SK-N-SH treated with all-trans-retinoic acid at 6 μM for 48 hours (cell line): ENCODE data around the gene TLR9.

Experiments used
- ATAC-seq: fragments of 200-7000 bp; cut with Tn5 transposase; 3 replicates; pipeline ENCODE4 v1.9.1; 2020; ENCODE audit warnings: mild to moderate bottlenecking, moderate library complexity
- ARNTL ChIP-seq: fragments of 450-650 bp; formaldehyde crosslinking; IDR thresholded peaks from 2 replicates; pipeline ENCODE4 v1.5.0; 2020; ENCODE audit warnings: low read depth, mild to moderate bottlenecking, moderate library complexity, borderline replicate concordance
- BACH2 ChIP-seq: fragments of 250-450 bp; sonication (Bioruptor Pico); IDR thresholded peaks from 2 replicates; pipeline ENCODE4 v1.9.0; 2021; ENCODE audit warnings: mild to moderate bottlenecking, borderline replicate concordance
- CSDC2 ChIP-seq: fragments of 250-450 bp; sonication (Bioruptor Pico); IDR thresholded peaks from 2 replicates; pipeline ENCODE4 v1.5.0; 2020; ENCODE audit warnings: mild to moderate bottlenecking, moderate library complexity
- ESRRG ChIP-seq: fragments of 250-450 bp; sonication (Bioruptor Pico); IDR thresholded peaks from 2 replicates; pipeline ENCODE4 v1.6.1; 2021; ENCODE audit warnings: mild to moderate bottlenecking
- GLIS3 ChIP-seq: fragments of 250-450 bp; sonication (Bioruptor Pico); IDR thresholded peaks from 2 replicates; pipeline ENCODE4 v1.5.0; 2020; ENCODE audit warnings: mild to moderate bottlenecking, moderate library complexity
- ISL1 ChIP-seq: fragments of 250-450 bp; sonication (Bioruptor Pico); IDR thresholded peaks from 2 replicates; pipeline ENCODE4 v2.1.2; 2022; ENCODE audit warnings: mild to moderate bottlenecking, moderate library complexity
- OSR1 ChIP-seq: fragments of 250-450 bp; sonication (Bioruptor Pico); IDR thresholded peaks from 2 replicates; pipeline ENCODE4 v1.8.0; 2022; ENCODE audit warnings: moderate library complexity, mild to moderate bottlenecking, inconsistent platforms
- PPARA ChIP-seq: fragments of 250-450 bp; sonication (Bioruptor Pico); IDR thresholded peaks from 2 replicates; pipeline ENCODE4 v1.5.0; 2020; ENCODE audit warnings: mild to moderate bottlenecking, borderline replicate concordance
- RARB ChIP-seq: fragments of 250-450 bp; sonication (Bioruptor Pico); IDR thresholded peaks from 2 replicates; pipeline ENCODE4 v1.8.0; 2021; ENCODE audit warnings: mild to moderate bottlenecking, moderate library complexity
- SNAI2 ChIP-seq: fragments of 250-450 bp; sonication (Bioruptor Pico); IDR thresholded peaks from 2 replicates; pipeline ENCODE4 v1.5.0; 2020; ENCODE audit warnings: mild to moderate bottlenecking, moderate library complexity
- TCF4 ChIP-seq: fragments of 250-450 bp; sonication (Bioruptor Pico); IDR thresholded peaks from 2 replicates; pipeline ENCODE4 v1.8.0; 2021; ENCODE audit warnings: mild to moderate bottlenecking, moderate library complexity, borderline replicate concordance
- TOX ChIP-seq: fragments of 250-450 bp; sonication (Bioruptor Pico); IDR thresholded peaks from 2 replicates; pipeline ENCODE4 v1.8.0; 2021; ENCODE audit warnings: mild to moderate bottlenecking, moderate library complexity, borderline replicate concordance
- ZC3H10 ChIP-seq: fragments of 250-450 bp; sonication (Bioruptor Pico); IDR thresholded peaks from 2 replicates; pipeline ENCODE4 v1.5.1; 2021; ENCODE audit warnings: mild to moderate bottlenecking, moderate library complexity
- ZFP3 ChIP-seq: fragments of 250-450 bp; sonication (Bioruptor Pico); IDR thresholded peaks from 2 replicates; pipeline ENCODE4 v1.5.0; 2020; ENCODE audit warnings: mild to moderate bottlenecking, moderate library complexity
- ZFP30 ChIP-seq: fragments of 450-650 bp; formaldehyde crosslinking; IDR thresholded peaks from 2 replicates; pipeline ENCODE4 v1.5.0; 2022; ENCODE audit warnings: mild to moderate bottlenecking, moderate library complexity
- ZNF565 ChIP-seq: fragments of 450-650 bp; formaldehyde crosslinking; conservative IDR thresholded peaks from 2 replicates; pipeline ENCODE4 v1.5.0; 2020; ENCODE audit warnings: low read depth, mild to moderate bottlenecking, moderate library complexity
- ZNF70 ChIP-seq: fragments of 450-650 bp; formaldehyde crosslinking; IDR thresholded peaks from 2 replicates; pipeline ENCODE4 v1.5.0; 2020; ENCODE audit warnings: mild to moderate bottlenecking, moderate library complexity
- TF ChIP-seq, protein P1 (sequence below): fragments of 250-450 bp; sonication (Bioruptor Pico); IDR thresholded peaks from 2 replicates; pipeline ENCODE4 v1.5.0; 2020; ENCODE audit warnings: mild to moderate bottlenecking, moderate library complexity
- TF ChIP-seq, protein P2 (sequence below): fragments of 250-450 bp; sonication (Bioruptor Pico); IDR thresholded peaks from 2 replicates; pipeline ENCODE4 v1.5.1; 2020; ENCODE audit warnings: low read depth, mild to moderate bottlenecking, moderate library complexity
- TF ChIP-seq, protein P3 (sequence below): fragments of 250-450 bp; sonication (Bioruptor Pico); IDR thresholded peaks from 2 replicates; pipeline ENCODE4 v1.5.1; 2021; ENCODE audit warnings: mild to moderate bottlenecking, moderate library complexity
- TF ChIP-seq, protein P4 (sequence below): fragments of 250-450 bp; sonication (Bioruptor Pico); IDR thresholded peaks from 2 replicates; pipeline ENCODE4 v1.8.0; 2021; ENCODE audit warnings: low read depth, mild to moderate bottlenecking, moderate library complexity, borderline replicate concordance

Gene TLR9

DNA sequence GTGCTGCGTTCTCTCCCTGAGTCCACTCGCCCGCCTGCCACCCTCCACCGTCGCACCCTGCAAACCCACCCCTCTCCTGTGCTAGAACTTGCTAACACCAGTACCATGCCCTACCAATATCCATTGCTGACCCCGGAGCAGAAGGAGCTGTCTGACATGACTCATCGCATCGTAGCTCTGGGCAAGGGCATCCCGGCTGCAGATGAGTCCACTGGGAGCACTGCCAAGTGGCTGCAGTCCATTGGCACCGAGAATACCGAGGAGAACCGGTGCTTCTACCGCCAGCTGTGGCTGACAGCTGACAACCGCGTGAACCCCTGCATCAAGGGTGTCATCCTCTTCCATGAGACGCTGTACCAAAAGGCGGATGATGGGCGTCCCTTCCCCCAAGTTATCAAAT is 32.4 kb downstream of the TLR9 start:
- peak; percentile 99 for TF ChIP-seq ZFP3 (CRISPR knock-in tag)
- no peak for TF ChIP-seq ESRRG (CRISPR knock-in tag)
- TF ChIP-seq, protein P1, sequence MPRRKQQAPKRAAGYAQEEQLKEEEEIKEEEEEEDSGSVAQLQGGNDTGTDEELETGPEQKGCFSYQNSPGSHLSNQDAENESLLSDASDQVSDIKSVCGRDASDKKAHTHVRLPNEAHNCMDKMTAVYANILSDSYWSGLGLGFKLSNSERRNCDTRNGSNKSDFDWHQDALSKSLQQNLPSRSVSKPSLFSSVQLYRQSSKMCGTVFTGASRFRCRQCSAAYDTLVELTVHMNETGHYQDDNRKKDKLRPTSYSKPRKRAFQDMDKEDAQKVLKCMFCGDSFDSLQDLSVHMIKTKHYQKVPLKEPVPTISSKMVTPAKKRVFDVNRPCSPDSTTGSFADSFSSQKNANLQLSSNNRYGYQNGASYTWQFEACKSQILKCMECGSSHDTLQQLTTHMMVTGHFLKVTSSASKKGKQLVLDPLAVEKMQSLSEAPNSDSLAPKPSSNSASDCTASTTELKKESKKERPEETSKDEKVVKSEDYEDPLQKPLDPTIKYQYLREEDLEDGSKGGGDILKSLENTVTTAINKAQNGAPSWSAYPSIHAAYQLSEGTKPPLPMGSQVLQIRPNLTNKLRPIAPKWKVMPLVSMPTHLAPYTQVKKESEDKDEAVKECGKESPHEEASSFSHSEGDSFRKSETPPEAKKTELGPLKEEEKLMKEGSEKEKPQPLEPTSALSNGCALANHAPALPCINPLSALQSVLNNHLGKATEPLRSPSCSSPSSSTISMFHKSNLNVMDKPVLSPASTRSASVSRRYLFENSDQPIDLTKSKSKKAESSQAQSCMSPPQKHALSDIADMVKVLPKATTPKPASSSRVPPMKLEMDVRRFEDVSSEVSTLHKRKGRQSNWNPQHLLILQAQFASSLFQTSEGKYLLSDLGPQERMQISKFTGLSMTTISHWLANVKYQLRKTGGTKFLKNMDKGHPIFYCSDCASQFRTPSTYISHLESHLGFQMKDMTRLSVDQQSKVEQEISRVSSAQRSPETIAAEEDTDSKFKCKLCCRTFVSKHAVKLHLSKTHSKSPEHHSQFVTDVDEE (CRISPR knock-in tag), result no peak
- no peak for TF ChIP-seq SNAI2 (CRISPR knock-in tag)
- peak; percentile 45 for ATAC-seq

DNA sequence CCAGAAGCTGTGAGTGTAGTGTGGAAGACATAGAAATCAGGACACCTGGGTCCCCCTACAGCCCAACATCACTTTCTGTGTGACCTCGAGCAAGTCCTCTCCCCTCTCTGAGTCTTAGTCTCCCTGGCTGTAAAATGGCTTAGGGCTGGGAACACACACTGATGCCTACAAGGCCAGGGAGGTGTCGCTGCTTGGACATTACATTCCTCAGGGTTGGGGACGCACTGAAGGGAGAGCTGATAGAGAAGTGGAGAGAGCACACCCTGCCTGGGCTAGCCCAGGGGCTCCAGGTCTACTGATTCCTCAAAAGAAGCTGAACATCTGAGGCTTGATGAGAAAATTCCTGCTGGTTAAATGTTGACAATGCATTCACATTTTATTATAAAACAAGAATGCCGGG is 33.8 kb downstream of the TLR9 start:
- TF ChIP-seq GLIS3 (no peak), ZNF70 (CRISPR knock-in tag) (no peak), ISL1 (no peak)
- TF ChIP-seq, protein P1 (CRISPR knock-in tag), result no peak
- ATAC-seq, result no peak

DNA sequence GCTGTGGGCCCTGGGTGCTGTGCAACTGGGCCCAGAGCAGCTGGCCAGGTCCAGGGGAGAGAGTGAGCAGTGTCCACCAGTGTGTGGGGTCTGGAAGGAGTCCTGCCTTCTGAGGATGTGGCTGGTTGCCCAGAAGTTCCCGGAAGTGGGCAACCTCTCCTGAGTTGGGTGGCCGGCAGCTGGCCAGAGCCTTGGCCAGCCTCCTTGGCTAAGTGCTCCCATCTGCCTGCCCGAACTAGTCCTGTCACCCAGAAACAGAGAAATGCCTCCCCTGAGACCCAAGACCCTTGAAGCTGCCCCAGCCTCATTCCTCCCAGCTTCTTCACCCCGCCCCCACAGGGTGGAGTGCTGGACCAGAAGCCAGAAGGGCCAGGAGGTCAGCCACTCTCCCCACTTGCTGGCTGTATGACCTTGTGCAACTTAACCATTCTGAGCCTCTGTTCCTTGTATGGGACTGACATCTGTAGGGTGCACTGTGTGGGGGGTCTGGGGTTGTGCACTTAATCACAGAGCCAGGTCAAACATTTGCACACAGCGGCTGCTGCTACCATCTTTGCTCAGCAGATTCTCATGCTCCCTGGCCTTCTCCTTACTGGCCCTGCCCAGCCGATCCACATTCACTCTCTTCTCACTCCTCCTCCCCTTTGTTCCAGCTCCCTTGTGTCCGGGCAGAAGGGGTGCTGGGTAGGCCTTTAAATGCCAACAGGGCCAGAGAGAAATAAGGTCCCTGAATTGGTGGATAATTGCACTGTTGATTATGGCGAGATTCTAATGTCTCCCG is 35.0 kb downstream of the TLR9 start:
- peak; percentile 65 for ATAC-seq
- TF ChIP-seq ZNF70 (CRISPR knock-in tag) (no peak), ZNF565 (CRISPR knock-in tag) (no peak)

DNA sequence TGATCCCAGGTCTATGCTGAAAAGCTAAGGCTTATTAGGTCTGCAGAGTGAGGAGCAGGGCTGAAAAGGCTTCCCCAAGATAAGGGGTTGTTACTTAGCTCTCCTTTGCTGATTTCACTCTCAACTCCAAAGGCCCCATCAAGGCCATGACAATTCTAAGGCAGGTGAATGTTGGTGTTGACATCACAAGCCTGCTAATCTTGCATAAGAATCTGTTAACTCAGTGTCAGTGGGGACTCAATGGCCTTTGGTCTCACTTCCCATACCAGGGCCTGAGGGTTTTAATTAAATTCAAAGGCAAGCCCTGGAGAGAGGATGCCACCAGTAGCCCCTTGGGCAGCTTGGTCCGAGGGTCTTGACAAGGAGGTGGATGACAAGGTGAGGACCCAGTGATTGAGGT is 36.9 kb downstream of the TLR9 start:
- TF ChIP-seq, protein P1 (CRISPR knock-in tag), result no peak
- TF ChIP-seq ARNTL (no peak), TOX (CRISPR knock-in tag) (no peak), RARB (CRISPR knock-in tag) (no peak), CSDC2 (CRISPR knock-in tag) (no peak), ZNF565 (CRISPR knock-in tag) (no peak), ZC3H10 (CRISPR knock-in tag) (no peak), ISL1 (no peak), ZFP3 (CRISPR knock-in tag) (no peak), OSR1 (no peak), SNAI2 (CRISPR knock-in tag) (no peak), TCF4 (CRISPR knock-in tag) (no peak), ZFP30 (CRISPR knock-in tag) (no peak), PPARA (CRISPR knock-in tag) (no peak), BACH2 (CRISPR knock-in tag) (no peak), ESRRG (CRISPR knock-in tag) (no peak), GLIS3 (no peak)
- TF ChIP-seq, protein P2, sequence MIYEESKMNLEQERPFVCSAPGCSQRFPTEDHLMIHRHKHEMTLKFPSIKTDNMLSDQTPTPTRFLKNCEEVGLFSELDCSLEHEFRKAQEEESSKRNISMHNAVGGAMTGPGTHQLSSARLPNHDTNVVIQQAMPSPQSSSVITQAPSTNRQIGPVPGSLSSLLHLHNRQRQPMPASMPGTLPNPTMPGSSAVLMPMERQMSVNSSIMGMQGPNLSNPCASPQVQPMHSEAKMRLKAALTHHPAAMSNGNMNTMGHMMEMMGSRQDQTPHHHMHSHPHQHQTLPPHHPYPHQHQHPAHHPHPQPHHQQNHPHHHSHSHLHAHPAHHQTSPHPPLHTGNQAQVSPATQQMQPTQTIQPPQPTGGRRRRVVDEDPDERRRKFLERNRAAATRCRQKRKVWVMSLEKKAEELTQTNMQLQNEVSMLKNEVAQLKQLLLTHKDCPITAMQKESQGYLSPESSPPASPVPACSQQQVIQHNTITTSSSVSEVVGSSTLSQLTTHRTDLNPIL, result no peak
- TF ChIP-seq, protein P3, sequence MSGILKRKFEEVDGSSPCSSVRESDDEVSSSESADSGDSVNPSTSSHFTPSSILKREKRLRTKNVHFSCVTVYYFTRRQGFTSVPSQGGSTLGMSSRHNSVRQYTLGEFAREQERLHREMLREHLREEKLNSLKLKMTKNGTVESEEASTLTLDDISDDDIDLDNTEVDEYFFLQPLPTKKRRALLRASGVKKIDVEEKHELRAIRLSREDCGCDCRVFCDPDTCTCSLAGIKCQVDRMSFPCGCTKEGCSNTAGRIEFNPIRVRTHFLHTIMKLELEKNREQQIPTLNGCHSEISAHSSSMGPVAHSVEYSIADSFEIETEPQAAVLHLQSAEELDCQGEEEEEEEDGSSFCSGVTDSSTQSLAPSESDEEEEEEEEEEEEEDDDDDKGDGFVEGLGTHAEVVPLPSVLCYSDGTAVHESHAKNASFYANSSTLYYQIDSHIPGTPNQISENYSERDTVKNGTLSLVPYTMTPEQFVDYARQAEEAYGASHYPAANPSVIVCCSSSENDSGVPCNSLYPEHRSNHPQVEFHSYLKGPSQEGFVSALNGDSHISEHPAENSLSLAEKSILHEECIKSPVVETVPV (CRISPR knock-in tag), result no peak
- TF ChIP-seq, protein P4, sequence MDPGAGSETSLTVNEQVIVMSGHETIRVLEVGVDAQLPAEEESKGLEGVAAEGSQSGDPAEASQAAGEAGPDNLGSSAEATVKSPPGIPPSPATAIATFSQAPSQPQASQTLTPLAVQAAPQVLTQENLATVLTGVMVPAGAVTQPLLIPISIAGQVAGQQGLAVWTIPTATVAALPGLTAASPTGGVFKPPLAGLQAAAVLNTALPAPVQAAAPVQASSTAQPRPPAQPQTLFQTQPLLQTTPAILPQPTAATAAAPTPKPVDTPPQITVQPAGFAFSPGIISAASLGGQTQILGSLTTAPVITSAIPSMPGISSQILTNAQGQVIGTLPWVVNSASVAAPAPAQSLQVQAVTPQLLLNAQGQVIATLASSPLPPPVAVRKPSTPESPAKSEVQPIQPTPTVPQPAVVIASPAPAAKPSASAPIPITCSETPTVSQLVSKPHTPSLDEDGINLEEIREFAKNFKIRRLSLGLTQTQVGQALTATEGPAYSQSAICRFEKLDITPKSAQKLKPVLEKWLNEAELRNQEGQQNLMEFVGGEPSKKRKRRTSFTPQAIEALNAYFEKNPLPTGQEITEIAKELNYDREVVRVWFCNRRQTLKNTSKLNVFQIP (CRISPR knock-in tag), result no peak
- ATAC-seq, result no peak
